Hematopoietic multipotent progenitor cell treated with erythropoietin and hydrocortisone succinate and interleukin-3 and kit ligand, for 17 days (in vitro differentiated cells): ENCODE results near the gene ROR2.

Experiments
- DNase-seq: peaks from one replicate; pipeline ENCODE4 v3.0.0-alpha.2; 2015; ENCODE audit warnings: low spot score

The ROR2 gene

DNA sequence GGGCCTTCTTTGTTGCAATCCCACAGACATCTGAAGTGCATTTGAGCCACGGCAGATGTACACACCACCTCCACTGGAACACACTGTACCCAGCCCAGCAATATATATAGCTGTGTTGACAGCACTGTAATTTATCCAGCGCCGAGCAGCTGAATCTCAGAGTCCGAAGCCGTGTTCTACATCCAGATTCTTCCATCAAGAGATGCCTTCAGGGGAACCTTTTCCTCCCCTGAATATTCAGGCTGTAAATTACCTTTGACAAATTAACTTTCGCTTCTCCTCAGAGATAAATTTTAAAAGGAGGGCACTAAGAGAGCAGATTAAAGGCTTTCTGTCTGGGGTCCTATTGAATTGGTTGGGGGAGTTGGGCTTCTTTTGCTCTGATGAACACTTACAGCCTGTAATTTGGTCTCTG lies 76.4 kb downstream of the ROR2 start:
- no peak for DNase-seq

DNA sequence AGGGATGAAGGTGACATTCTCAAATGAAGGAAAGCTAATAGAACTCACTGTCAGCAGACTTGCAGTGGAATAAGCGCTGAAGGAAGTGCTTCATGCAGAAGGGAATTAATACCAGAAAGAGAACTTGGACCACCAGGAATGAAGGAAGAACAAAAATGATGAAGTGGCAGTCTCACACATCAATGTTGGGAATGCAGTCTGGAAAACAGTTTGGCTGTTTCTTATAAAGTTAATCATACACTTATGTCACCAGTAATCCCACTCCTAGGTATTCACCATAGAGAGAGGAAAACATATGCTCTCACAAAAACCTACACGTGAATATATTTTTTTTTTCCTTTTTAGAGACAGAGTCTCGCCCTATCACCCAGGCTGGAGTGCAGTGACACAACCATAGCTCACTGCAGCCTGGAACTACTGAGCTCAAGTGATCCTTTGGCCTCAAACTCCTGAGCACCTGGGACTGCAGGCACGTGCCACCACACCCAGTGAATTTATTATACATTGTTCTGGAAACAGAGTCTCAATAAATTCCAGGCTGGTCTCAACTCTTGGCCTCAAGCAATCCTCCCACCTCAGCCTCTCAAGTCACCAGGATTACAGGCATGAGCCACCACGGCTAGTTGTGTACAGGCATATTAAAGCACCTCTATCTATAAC lies 81.2 kb downstream of the ROR2 start:
- DNase-seq = no peak

DNA sequence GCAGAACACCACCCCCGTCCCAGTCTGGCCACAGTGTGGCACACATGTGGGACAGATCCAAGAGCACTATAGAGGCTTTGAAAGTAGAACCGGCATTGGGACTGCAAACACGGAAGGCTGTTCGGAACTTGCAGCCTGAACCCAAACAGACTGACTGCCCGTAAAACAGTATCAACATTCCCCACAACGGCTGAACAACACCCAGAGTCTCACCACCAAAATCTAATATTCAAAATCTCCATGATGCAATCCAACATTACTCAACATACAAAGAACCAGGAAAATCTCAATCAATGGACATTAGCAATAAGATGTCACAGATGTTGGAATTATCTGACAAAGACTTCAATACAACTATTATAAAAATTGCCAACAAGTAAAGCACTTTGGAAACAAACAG lies 82.3 kb downstream of the ROR2 start:
- no peak for DNase-seq

DNA sequence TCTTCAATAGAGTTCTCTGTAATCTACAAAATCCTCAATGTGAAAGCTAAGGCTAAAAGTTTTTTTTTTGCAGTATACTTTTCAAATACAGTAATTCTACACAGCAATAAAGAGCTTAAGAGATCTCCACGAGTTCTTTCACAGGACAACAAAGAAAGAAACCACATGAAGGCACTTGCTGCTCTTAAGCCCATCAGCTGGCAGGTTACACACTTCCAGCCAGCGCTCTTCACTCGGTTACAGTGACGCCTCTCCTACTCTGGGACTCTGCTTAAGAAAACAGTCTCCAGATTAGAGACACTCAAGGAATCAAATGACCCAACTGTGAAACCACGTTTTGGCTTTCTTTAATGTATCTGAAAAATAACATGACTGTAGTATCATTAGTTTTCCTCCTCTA lies 85.0 kb downstream of the ROR2 start:
- DNase-seq = no peak

DNA sequence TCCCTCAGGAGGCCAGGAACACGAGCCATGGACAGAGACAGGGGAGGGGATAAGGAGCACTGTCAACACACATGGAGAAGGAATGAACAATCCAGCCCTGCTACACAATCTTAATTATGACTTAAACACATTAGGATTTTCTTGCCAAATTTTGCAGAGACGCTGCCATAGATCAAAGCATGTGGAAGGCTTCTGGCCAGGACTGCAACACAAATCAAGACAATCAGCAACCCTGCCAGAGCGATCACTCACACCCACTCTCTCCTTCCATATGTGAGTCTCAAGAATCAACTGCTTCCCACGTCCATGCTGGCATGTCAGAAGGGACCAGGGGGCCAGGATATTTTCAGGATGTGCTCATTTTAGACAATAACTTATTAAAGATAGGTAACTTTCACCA lies 85.6 kb downstream of the ROR2 start:
- DNase-seq = no peak

DNA sequence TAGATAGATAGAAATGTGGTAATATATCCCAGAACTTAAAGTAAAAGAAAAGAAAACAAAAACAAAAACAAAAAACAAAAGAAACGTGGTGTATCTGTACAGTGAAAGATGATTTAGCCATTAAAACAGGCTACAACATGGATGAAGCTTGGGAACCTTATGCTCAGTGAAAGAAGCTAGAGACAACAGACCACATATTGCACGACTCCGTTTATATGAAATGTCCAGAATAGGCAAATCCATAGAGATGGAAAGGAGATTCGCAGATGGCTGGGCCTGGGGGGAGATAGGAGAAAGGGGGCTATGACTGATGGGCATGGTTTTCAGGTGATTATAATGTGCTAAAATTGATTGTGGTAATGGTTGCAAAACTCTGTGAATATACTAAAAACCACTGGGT lies 86.6 kb downstream of the ROR2 start:
- no peak for DNase-seq

DNA sequence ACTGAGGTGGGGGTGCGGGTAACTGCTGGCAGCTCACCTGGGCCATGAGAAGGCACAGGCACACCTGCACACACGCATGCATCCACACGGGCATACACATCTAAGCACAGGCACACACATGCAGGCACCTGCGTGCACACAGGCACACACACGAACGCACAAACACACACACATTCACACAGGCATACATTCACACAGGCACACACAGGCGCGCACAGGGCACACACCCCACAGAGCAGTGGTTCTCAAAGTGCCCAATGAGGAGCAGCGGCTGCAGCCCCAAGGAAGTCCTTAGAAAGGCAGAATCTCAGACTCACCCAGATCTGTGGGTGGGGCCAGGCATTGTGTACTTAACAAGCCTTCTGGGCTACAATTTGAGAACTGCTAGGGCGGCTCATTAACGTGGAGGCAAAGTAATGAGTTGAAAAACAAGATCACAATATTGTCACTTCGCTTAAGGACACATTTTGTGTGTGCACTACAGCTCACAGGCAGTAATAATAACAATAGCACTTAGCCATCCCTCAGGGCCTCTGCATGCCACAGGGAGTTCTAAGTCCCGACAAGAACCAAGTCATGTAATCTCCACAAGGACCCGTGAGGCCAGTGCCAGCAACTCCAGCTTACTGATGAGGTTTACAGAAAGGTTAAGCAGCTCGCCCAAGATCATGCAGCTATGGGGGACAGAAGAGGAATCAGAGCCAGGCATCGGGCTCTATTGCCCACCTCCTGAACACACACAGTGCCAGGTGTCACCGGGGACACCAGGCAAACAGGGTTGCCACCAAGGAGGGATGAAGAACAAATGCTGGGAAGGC lies 91.6 kb downstream of the ROR2 start:
- DNase-seq = no peak

DNA sequence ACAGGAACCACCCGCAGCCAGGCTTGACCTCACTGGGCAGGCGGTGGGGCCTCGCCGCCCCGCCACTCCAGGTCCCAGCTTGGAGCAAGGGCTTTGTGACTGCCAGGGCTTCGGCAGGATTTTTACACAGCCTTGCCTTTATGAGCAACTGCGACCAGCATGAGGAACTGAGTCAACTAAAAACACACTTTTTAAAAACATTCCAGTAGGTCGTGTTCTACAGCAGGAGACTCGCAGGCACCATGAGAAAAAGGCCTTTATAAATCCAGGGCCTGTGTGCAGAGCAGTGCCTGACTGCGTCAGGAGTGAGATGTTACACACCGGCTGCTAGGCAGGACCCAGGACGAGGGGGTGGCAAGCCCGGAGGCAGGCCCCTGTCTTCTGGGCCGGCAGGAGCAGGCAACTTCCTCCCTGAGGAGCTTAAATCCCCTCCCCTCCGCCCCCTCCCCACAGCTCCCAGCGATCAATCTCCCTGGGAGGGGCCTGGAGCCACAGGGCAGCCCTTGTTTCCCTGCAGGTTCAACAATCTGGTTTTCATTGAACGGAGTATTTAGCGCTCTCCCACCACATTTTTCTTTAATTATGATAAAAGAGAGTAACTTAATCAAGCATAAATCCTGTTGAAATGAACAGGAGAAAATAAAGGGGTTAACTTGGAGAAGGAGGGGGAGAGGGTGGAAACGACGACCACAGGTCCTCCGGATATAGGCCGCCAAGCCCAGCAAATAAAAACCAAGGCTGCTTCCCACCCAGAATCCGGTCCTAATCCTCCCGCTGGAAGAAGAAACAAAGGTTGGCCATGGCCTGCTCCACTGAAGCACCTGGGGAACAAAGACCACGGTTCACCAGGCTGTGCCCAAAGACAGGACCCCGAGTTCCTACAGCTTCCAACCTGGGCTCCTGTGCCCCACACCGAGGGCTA lies 92.5 kb downstream of the ROR2 start:
- no peak for DNase-seq

DNA sequence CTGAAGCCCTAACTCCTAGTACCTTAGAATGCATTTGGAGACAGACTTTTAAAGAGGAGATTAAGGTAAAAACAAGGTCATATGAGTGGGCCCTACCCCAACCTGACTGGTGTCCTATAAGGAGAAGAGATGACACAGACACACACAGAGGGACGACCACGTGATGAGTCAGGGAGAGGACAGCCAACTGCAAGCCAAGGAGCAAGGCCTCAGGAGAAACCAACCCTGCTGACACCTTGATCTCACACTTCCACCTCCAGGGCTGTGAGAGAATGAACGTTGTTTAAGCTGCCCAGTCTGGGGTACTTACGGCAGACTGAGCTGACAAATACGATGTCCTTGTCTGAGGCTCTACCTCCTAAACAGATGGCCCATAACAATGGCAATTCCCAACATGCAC lies 93.6 kb downstream of the ROR2 start:
- DNase-seq = no peak

DNA sequence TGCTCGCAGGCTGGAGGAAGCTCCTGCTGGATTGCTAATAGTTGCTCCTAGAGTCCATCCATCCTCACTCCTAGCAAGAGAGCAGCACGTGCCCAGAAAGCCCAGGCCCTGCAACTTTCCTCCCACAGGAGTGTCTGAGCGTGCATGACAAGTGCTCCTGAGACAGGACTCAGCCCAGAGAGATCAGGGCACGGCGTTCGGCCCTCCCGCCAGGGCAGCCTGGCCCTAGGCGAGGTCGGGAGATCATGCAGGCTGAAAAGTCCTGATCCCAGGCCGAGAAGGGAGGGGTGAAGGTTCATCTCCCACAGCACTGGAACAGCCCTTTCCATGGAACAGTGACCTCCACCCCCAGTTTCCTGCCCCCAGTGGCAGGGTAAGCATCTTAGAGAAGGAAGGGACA lies 94.8 kb downstream of the ROR2 start:
- no peak for DNase-seq

DNA sequence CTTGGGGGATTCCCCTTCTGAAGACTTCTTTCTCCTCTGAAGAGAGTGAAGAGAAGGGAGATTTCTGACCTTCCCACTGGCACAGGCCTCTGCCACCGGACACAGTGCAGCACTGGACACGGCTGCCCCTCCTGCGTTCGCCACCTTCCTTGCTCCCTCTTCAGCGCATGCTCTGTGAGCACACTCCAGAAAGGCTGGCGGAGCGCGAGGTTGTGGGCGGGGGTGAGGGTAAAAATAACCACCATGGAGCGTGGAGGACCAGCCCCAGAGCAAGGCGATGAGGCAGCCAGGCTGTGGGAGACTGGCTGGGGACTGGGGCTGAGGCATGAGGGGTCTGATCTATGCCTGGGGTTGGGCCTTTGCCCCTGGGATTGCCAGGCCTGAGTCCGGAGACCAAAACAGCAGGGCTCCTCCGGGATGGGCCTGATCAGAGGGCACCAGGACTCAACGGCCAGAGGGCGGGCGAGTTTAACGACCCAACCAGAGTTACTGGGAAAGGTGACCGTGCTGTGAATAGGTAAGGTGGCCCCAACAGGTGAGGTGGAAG lies 97.2 kb downstream of the ROR2 start:
- no peak for DNase-seq

DNA sequence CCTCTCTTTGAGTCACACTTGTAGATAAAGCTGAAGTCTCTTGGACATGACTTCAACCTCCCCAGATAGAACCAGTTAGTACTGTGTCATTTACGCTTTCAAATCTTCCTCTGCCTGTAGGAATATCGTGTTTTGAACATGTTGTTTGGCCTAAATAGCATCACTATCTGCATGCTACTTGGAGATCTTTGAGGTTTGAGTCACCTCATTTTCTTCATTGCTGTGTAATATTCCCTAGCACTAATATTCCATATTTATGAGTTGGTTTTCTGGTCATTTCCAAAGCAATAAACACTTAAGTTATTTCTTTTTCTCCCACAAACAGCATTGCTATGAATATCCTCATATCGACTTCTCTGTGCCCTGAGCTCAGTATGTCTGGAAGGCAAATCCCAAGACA lies 100.3 kb downstream of the ROR2 start:
- DNase-seq = no peak

DNA sequence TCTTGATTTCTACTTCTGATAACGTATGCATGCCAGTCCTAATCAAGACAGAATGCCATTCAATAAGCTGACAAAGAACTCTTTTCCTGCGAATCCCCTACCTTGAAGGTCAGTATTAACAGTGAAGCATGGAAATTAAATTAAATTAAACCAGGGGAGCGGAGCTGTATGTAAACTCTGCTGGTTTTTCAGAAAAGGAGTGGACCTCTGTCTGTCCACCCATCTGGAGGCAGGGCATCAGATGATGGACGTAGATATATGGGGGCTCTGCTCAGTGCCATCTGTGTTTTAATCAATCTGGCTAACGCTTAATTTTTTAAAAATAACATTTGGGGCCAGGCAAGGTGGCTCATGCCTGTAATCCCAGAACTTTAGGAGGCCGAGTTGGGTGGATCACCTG lies 101.9 kb downstream of the ROR2 start:
- no peak for DNase-seq

DNA sequence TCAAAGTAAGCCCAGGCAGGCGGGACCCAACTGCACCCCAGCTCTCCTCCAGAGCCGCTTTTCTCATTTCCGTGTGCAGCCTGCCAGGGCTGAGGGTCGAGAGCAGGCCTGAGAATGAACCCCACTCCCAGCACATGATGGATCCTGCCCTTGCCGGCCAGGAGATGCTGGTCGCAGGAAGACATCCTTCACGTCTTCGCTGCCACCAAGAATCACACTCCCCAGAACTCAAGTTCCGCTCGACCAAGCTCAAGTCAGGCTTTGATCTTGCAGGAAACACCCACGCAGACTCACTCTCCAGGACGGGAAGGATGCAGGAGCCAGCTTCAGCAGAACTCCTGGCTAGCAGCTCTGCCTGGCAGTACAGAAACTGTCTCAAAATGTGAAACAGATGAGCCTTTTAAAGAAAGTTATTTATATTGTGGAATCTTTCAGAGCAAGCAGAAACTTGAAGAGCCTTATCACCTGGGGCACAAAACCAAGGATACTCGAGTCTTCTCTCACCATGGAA lies 102.4 kb downstream of the ROR2 start:
- DNase-seq = no peak

DNA sequence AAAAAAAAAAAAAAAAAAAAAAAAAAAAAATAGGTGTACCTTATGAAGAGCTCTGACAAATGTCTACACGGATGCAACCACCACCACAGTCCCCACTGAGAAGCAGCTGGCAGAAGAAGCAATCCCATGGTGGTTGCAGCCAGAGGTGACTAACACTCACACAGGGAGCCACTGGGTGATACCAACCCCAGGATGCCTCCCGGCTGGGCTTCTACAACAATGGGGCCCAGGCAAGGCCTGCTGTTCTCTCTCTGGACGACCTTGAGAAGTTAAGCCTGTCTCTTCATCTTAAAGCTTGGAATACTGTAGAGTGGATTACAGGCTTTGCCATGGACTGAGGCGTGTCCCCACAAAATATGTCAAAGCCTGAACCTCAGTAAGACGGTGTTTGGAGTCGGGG lies 104.1 kb downstream of the ROR2 start:
- no peak for DNase-seq

DNA sequence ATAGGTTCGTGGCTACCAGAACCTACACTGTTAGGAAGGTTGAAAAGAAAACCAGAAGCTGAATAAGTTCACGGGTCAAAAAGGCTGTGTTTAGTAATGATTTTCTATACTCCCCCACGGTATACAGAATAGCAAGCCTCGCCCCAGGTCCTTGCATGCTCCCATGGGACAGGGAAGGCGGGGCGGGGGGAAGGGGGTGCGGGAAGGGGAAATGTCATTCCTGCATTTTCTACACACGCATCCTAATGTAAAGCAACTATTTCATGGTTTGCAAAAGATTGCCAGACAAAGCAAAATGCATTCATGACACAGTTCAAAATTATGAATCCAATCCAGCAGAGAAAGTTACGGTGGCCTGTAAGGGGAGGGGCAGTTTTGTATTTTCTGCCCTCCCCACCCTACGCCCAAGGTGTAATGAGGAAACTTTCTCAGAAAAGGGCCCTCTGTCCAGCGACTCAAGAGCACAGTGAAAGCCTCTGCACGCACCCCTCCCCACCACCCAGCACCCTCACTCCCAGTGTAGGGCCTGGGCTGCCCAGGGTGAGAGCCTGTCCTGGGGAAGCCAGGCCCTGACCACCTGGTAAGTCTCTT lies 105.2 kb downstream of the ROR2 start:
- no peak for DNase-seq

DNA sequence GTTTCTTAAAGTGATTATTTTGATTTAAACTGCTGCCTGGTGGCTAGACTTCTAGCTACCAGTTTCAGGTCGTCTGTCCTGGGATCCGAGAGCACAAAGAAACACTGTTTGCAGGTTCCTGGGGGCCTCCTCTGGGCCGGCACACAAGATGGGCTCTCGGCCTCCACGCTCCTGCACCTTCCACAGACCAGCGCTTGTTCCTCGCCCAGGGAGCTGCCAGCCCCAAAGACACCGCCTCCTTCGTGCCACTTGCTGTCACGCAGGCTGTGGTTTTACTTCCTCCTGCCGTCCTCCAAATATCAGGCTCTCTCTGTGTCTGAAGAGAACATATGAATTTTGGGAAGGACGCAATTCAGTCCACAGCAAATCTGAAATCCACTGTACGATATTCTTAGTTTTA lies 105.8 kb downstream of the ROR2 start:
- DNase-seq = no peak

DNA sequence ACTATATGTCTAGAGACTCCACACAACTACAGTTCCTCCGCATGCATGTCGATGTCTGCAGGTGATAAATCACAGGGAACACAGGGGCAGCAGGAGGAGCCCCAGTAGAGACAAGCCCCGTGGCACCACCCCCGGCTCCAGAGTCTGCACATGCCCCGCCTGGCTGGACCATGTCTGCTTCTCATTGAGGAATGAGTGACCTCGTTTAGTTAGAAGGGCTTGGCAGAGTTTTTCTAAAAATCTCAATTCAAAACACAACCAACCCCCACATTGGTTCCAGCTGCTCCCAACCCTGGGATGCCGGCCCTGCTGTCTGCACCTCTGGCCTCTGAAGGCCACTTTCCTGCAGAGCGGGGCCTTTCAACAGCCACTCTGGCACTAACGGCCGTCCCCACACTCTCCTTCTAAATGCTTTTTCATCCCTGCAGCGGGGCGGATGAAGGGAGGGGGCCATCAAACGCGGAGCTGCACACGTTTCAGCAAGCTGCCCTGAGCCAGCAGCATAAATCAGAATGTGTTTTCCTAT lies 106.3 kb downstream of the ROR2 start:
- no peak for DNase-seq

DNA sequence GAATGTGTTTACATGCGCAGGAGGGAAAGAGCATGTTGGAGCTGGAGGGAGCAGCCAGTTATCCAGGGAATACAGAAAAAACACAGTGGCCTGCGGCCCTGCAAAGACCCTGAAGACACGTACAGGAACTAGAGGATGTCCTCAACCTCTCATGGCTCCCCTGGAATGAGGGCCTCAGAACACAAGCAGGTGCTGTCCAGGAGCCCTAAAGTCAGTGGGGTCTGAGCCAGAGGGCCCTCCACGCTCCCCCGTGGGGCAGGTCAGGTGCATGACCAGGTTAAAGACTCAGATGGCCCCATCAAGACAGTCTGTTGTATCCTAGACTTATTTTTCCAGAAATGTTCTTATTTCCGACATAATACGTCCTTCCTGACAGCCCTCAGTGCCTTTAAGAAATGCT lies 106.9 kb downstream of the ROR2 start:
- no peak for DNase-seq

DNA sequence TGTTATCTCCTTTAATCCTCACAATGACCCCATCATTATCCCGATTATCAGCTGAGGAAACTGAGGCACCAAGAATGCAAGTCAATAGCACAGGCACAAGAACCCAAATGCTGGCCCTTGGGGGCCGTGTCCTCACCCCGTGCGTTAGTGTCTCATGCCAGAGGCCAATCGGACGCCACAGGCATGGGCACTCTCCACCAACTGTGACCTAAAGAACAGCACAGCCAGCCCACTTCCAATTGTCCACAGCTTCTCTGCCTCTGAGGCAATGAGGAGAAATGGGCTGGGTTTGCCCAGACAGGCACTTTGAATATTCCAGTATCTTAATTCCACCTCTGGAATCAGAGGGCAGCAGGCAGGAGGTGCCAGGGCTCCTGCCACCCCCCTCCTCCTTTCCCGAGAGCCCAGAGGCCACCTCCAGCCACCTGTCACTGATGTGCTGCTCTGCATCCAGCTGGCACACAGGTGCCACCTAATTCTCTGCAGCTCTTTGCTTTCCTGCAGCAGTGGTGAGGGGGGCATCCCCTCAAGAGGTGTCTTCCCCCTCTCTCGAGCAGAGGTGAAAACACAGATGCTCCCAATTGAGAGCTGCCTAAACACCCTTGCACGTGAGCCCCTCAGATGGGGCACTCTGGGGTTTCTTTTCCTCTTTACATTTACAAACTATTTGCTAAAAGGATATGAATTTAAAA lies 107.5 kb downstream of the ROR2 start:
- DNase-seq = no peak

DNA sequence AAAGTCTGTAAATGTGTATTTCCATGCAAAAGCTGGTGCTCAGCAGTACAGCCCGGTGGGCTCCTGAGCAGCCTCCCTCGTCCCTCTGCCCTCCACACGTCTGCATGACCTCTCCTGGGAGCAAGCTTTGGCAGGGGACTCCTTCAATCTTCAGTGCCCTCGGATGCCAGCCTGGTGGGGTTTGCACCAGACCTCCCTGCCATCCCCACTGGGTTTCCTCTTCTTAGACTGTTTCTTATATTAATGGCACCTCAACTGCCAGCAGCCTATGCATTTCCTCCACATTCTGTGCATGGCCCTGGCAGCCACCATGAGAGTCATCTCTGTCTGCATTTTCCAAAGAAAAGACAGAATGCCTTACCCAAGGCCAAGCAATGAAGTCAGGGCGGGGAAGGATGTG lies 108.4 kb downstream of the ROR2 start:
- DNase-seq = no peak
